Upper lobe of left lung (tissue), 4 donors: ENCODE measurements around the gene MAGI2.

Source experiments
- CTCF ChIP-seq, 6 experiments: fragments of 450-650 bp in 4 of 6; fragments of 200-600 bp in 2 of 6; sonication (generic) in 2 of 6; IDR thresholded peaks; one replicate each; pipeline ENCODE4 v1.5.1; 2016 to 2019; ENCODE audit warnings: antibody characterized with exemption in 6 of 6
- EP300 ChIP-seq, 4 donors: sonication (generic); formaldehyde crosslinking; IDR thresholded peaks; one replicate each; pipeline ENCODE4 v1.5.1; 2017; ENCODE audit warnings: antibody characterized with exemption in 4 of 4, control low read depth in 2 of 4
- POLR2A ChIP-seq, 4 donors: fragments of 450-650 bp; IDR thresholded peaks; one replicate each; pipeline ENCODE4 v1.5.1; 2016 to 2017; ENCODE audit warnings: antibody characterized with exemption in 4 of 4, mild to moderate bottlenecking in 2 of 4
- POLR2AphosphoS5 ChIP-seq, 2 donors: sonication (generic); formaldehyde crosslinking; IDR thresholded peaks; one replicate each; pipeline ENCODE4 v1.5.1; 2017; ENCODE audit warnings: antibody characterized with exemption in 2 of 2

- no peak for TF ChIP-seq EP300 (IDR thresholded peaks at IDR 0.05)
- TF ChIP-seq CTCF (IDR thresholded peaks at IDR 0.05): no peak
- TF ChIP-seq POLR2AphosphoS5 (IDR thresholded peaks at IDR 0.05): no peak
- TF ChIP-seq POLR2A (IDR thresholded peaks at IDR 0.05): no peak
Measured at GRCh38 chr7:79090543-79090942, 362.9 kb downstream of the MAGI2 start.
